ENCODE measurements around the gene LDHAL6A. TPM values are rescaled to one million over a fixed set of nuclear protein-coding genes. Genes with fewer than 3 reads are reported as not detected.
A peak's percentile ranks its signal among the peaks of the same experiment; 100 is the strongest.

The LDHAL6A gene
- total and polyA plus RNA-seq, 8 donors, result 0.02 TPM; not detected in 7

- intact Hi-C loops (cut with DNase I), result no loop called here
- no peak for DNase-seq
- H3K27ac ChIP-seq, result no peak overlapping the region
- H3K4me3 ChIP-seq, result no peak overlapping the region
- no peak for ATAC-seq
- H3K4me1 ChIP-seq, result peaks cover 0 to 13% (median 6%) of the 10 kb centered on the region in 3 donors
- no peak for TF ChIP-seq CTCF (IDR thresholded peaks at IDR 0.05)
- H3K9me3 ChIP-seq, result no peaks in the 10 kb centered on the region
- no peaks in the 10 kb centered on the region for H3K36me3 ChIP-seq
- FAIRE-seq, result no peak
- 40 to 67% methylated on average over 1 of the region's 1 CpG for WGBS, 2 donors
- no peaks in the 10 kb centered on the region for H3K27me3 ChIP-seq
These were observed 68.6 kb downstream of the LDHAL6A start for GRCh38 chr11:18524248-18524647.

- Histone ChIP-seq H3K4me1 (peaks cover 0 to 13% (median 6%) of the 10 kb centered on the region in 3 donors), H3K4me3 (peak overlapping the region; percentile 52 to 81 (median 66)), H3K36me3 (no peaks in the 10 kb centered on the region), H3K27ac (peak overlapping the region; percentile 91 to 98 (median 97)), H3K27me3 (no peaks in the 10 kb centered on the region), H3K9me3 (no peaks in the 10 kb centered on the region)
- WGBS, 2 donors, result 0 to 1% methylated on average over 8 of the region's 8 CpGs
- ATAC-seq, result peak in 3 of 4 donors; percentile 17 to 39 (median 38)
- intact Hi-C loops (cut with DNase I), result no loop called here
- TF ChIP-seq CTCF (IDR thresholded peaks at IDR 0.05), result no peak
- no peak for FAIRE-seq
- DNase-seq, result no peak
These were observed 70.5 kb downstream of the LDHAL6A start for GRCh38 chr11:18526130-18526520.

- H3K4me1 ChIP-seq, result peaks cover 0 to 13% (median 6%) of the 10 kb centered on the region in 3 donors
- H3K9me3 ChIP-seq, result no peaks in the 10 kb centered on the region
- peak within 1 kb of the TSS; percentile 91 to 98 (median 97) for H3K27ac ChIP-seq
- DNase-seq (peak; percentile 90 to 98 (median 94)), ATAC-seq (peak; percentile 96 to 99 (median 96)), FAIRE-seq (no peak)
- no peaks in the 10 kb centered on the region for H3K36me3 ChIP-seq
- WGBS, 2 donors, result 0% methylated on average over 53 to 57 of the region's 57 CpGs
- no peaks in the 10 kb centered on the region for H3K27me3 ChIP-seq
- no peak for TF ChIP-seq CTCF (IDR thresholded peaks at IDR 0.05)
- H3K4me3 ChIP-seq, result peak within 1 kb of the TSS; percentile 52 to 81 (median 66)
- intact Hi-C loops (cut with DNase I), result no loop called here
These were observed 71.1 kb downstream of the LDHAL6A start, which contains the start of gene TSG101 for GRCh38 chr11:18526521-18527296. Gene TSG101, minus strand, starts transcription at chr11:18526942. Its CDS starts 126 bp downstream, at chr11:18526816.

GRCh38 chr11:18527512-18527911, 71.9 kb downstream of the LDHAL6A start:
- H3K36me3 ChIP-seq, result no peaks in the 10 kb centered on the region
- TF ChIP-seq CTCF (IDR thresholded peaks at IDR 0.05), result no peak
- ATAC-seq, result peak in 2 of 4 donors; percentile 0 to 7
- peak overlapping the region; percentile 91 to 98 (median 97) for H3K27ac ChIP-seq
- FAIRE-seq, result no peak
- DNase-seq, result no peak
- 9 to 10% methylated on average over 5 of the region's 5 CpGs for WGBS, 2 donors
- H3K9me3 ChIP-seq, result no peaks in the 10 kb centered on the region
- H3K27me3 ChIP-seq, result no peaks in the 10 kb centered on the region
- peaks cover 0 to 13% (median 6%) of the 10 kb centered on the region in 3 donors for H3K4me1 ChIP-seq
- intact Hi-C loops (cut with DNase I), result no loop called here
- H3K4me3 ChIP-seq, result peak overlapping the region; percentile 52 to 81 (median 66)

Other genes starting within 250 kb of the LDHAL6A start
- gene SAA4, start 219.1 kb upstream of the LDHAL6A start, total RNA-seq, result under 1 TPM in 1 of 6 donors, not detected in 5; 0.44 TPM
- gene SAA4, start 219.1 kb upstream of the LDHAL6A start, polyA plus RNA-seq, result not detected
- gene SAA2, start 207.2 kb upstream of the LDHAL6A start, total RNA-seq, result 10 to 100 TPM in 3 of 6 donors, under 1 TPM in 1, not detected in 2; 0.59 to 22.0 (median 16.8) TPM
- 1 to 10 TPM in 1 of 2 donors, under 1 TPM in 1; 0.49 to 3.3 TPM for gene SAA2, start 207.2 kb upstream of the LDHAL6A start, polyA plus RNA-seq
- 10 to 100 TPM in 3 of 6 donors, 1 to 10 TPM in 2, under 1 TPM in 1; 0.67 to 77.9 (median 10.1) TPM for gene SAA1, start 189.6 kb upstream of the LDHAL6A start, total RNA-seq
- gene SAA1, start 189.6 kb upstream of the LDHAL6A start, polyA plus RNA-seq, result 10 to 100 TPM in 1 of 2 donors, 1 to 10 TPM in 1; 5.9 to 47.8 TPM
- 1 to 10 TPM; 4.6 to 9.7 (median 7.3) TPM for gene HPS5, start 133.7 kb upstream of the LDHAL6A start, total RNA-seq
- 1 to 10 TPM; 3.4 to 5.0 TPM for gene HPS5, start 133.7 kb upstream of the LDHAL6A start, polyA plus RNA-seq
- gene GTF2H1, start 133.3 kb upstream of the LDHAL6A start, total RNA-seq, result 10 to 100 TPM; 13.9 to 23.1 (median 18.2) TPM
- gene GTF2H1, start 133.3 kb upstream of the LDHAL6A start, polyA plus RNA-seq, result 10 to 100 TPM; 11.9 to 20.5 TPM
- 100 to 1,000 TPM in 3 of 6 donors, 10 to 100 TPM in 3; 66.2 to 223 (median 116) TPM for gene LDHA, start 61.3 kb upstream of the LDHAL6A start, total RNA-seq
- gene LDHA, start 61.3 kb upstream of the LDHAL6A start, polyA plus RNA-seq, result 100 to 1,000 TPM in 1 of 2 donors, 10 to 100 TPM in 1; 75.8 to 100 TPM
- under 1 TPM in 2 of 6 donors, not detected in 4; 0.47 to 0.86 TPM for gene LDHC, start 43.5 kb upstream of the LDHAL6A start, total RNA-seq
- 1 to 10 TPM in 1 of 2 donors, under 1 TPM in 1; 0.38 to 1.3 TPM for gene LDHC, start 43.5 kb upstream of the LDHAL6A start, polyA plus RNA-seq
- 10 to 100 TPM; 16.9 to 33.7 (median 22.2) TPM for gene TSG101, start 71.1 kb downstream of the LDHAL6A start, total RNA-seq
- gene TSG101, start 71.1 kb downstream of the LDHAL6A start, polyA plus RNA-seq, result 10 to 100 TPM; 15.7 to 32.7 TPM
- gene UEVLD, start 132.9 kb downstream of the LDHAL6A start, total RNA-seq, result 10 to 100 TPM in 2 of 6 donors, 1 to 10 TPM in 4; 6.8 to 11.2 (median 8.4) TPM
- 1 to 10 TPM; 3.3 to 5.4 TPM for gene UEVLD, start 132.9 kb downstream of the LDHAL6A start, polyA plus RNA-seq
- gene MISFA, start 143.9 kb downstream of the LDHAL6A start, total RNA-seq, result 1 to 10 TPM in 4 of 6 donors, under 1 TPM in 2; 0.63 to 4.1 (median 1.4) TPM
- 1 to 10 TPM; 1.2 to 3.4 TPM for gene MISFA, start 143.9 kb downstream of the LDHAL6A start, polyA plus RNA-seq
- gene SPTY2D1, start 178.5 kb downstream of the LDHAL6A start, total RNA-seq, result 10 to 100 TPM in 2 of 6 donors, 1 to 10 TPM in 4; 6.2 to 13.6 (median 8.5) TPM
- gene SPTY2D1, start 178.5 kb downstream of the LDHAL6A start, polyA plus RNA-seq, result 1 to 10 TPM; 1.7 to 4.0 TPM
- gene TMEM86A, start 242.9 kb downstream of the LDHAL6A start, total RNA-seq, result 1 to 10 TPM; 2.5 to 9.3 (median 2.9) TPM
- 1 to 10 TPM; 1.4 to 2.4 TPM for gene TMEM86A, start 242.9 kb downstream of the LDHAL6A start, polyA plus RNA-seq